Endometrium (tissue), 2 donors: Measurements from ENCODE around the gene TVP23A.
"Not testable (repeated sequence)": the region's sequence is repeated elsewhere in the genome, so short reads cannot be mapped to it uniquely, and the experiment has no call there.

Source experiments
- FAIRE-seq: peaks from 2 replicates; lab custom pipeline; 2012; peaks lifted over from hg19 to GRCh38; lab: Jason Lieb, UNC
- donor health status: control.
- donor health status: control.

The TVP23A gene

DNA sequence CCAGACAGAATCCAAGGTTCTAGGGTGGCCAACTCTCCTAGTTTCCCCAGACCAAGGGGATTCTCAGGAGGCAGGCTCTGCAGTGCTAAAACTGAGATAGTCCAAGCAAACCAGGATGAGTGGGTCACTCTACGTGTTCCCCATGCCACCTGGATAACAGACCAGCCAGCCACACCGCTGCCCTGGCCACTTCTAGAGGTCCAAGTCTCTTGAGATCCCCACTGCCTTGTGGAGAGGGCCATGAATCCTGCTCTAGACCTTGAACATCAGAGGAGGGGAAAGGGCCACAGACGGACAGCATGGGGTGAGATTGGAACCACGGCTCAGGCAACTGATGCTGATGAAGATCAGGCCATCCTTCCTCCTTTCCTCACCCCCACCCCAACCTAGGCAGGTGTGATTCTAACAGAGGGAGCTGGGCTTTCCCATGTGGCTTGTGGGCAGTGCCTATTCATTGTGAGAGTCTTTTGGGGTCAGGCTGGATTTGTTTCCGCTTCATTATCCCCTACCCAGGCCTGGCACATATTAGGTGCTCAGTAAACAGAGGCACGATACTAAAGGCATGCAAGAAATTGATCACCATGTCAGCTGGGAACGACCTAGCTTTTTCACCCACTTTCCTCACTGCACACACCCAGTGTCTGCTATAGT is 16.8 kb upstream of the TVP23A start:
- FAIRE-seq = no peak

DNA sequence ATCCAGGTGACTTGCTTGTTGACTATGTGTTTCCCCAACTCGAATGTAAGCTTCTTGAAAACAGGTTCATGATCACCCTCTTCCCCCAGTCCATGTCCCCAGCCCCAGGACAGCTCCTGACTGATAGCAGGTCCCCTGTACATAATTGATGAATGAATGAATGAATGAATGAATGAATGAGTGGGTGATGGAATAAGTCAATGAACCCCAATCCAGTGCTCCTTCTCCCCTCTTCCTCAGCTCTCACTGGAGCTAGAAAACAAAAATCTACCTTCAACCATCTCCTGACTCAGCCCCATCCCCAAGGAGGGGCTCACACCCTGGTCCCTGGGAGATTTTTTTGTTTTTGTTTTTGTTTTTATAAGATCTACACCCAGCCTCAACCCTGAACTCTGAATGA is 16.2 kb upstream of the TVP23A start:
- no peak for FAIRE-seq

DNA sequence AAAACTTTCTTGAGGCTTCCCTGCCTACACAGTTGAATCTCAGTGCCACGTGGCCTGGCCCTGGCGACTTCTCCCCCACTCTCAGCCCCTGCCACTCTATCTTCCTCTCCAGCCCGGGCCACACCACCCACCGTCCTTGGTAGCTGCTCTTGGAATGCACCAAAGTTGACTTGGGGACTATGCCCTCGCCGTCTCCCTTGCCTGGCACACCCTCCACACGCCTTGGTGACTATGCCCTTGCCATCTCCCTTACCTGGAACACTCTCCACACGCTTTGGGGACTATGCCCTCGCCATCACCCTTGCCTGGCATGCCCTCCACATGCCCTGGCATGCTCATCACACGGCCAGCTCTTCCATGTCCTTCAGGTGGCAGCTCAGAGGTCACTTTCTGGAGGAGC is 15.5 kb upstream of the TVP23A start:
- FAIRE-seq = no peak

DNA sequence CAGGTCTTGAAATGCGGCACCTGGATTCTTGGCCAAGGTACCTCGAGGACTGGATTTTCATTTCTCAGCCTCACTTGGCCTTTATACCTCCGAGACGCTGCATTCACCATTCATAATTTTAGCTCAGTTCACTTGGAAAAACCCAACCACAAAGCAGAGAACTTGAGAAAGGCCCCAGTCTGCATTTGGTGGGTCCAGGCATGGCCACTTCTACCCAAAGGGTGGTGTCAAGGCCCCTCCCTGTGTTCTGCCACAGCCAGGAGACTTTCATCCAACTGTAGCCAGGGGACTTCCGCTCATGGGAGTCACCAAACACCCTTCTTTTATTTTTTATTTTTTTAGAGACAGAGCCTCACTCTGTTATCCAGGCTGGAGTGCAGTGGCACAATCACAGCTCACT is 14.7 kb upstream of the TVP23A start:
- no peak for FAIRE-seq

DNA sequence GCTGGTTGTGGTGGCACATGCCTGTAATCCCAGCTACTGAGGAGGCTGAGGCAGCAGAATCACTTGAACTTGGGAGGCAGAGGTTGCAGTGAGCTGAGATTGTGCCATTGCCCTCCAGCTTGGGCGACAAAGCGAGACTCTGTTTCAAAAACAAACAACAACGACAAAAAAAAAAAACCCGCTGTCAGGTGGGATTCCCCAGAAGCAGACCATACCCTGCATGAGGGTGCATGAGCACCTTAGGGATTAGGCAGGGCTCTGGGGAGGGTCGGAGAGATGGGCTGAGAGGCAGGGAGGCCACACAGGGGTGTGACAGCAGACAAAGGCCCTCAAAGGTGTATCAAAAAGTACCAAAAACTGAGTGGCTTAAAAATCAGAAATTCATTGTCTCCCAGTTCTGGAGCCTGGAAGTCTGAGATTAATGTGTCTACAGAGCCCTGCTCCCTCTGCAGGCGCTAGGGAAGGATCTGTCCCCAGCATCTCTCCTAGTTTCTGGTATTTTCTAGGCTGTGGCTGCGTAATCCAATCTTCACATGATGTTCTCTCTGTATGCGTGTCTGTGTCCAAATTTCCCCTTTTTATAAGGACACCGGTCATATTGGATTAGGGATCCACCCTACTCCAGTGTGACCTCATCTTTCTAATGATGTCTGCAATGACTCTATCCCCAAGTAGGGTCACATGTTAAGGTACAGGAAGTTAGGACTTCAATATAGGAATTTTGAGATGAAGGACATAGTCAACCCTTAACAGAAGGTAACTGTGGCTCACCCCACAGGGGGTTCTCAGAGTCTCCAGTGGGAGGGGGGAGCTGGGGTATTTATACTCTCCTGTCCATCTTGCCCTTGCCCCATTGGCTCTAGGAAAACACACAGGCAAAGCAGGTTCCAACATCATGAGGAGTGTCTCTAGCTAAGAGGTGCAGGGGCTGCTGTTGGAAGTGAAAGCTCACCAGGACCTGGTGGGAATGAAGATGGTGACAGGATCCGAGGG is 13.6 kb upstream of the TVP23A start:
- FAIRE-seq = no peak

DNA sequence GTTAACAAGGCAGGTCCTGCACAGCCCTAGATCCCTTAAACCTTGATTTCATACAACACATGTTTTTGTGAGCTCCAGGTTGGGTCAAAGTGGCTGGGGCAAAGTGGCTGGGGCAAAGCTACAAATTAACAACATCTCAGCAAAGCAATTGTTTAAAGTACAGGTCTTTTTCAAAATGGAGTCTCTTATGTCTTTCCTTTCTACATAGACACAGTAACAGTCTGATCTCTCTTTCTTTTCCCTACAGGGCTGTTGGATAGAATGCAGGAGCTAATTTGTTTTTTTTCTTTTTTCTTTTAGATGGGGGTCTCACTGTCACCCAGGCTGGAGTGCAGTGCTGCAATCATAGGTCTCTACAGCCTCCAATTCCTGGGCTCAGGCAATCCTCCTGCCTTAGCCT is 11.6 kb upstream of the TVP23A start:
- not testable (repeated sequence) for FAIRE-seq

DNA sequence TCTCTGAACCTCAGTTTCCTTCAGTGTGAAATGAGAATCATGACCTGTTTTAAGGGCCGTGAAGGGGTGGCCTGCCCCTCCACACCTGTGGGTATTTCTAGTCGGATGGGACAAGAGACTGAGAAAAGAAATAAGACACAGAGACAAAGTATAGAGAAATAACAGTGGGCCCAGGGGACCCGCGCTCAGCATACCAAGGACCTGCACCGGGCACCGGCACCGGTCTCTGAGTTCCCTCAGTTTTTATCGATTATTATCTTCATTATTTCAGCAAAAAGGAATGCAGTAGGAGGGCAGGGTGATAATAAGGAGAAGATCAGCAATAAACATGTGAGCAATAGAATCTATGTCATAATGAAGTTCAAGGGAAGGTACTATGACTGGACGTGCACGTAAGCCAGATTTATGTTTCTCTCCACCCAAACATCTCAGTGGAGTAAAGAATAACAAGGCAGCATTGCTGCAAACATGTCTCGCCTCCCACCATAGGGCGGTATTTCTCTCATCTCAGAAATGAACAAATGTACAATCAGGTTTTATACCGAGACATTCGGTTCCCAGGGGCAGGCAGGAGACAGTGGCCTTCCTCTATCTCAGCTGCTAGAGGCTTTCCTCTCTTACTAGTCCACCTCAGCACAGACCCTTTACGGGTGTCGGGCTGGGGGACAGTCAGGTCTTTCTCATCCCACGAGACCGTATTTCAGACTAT is 10.9 kb upstream of the TVP23A start:
- not testable (repeated sequence) for FAIRE-seq

DNA sequence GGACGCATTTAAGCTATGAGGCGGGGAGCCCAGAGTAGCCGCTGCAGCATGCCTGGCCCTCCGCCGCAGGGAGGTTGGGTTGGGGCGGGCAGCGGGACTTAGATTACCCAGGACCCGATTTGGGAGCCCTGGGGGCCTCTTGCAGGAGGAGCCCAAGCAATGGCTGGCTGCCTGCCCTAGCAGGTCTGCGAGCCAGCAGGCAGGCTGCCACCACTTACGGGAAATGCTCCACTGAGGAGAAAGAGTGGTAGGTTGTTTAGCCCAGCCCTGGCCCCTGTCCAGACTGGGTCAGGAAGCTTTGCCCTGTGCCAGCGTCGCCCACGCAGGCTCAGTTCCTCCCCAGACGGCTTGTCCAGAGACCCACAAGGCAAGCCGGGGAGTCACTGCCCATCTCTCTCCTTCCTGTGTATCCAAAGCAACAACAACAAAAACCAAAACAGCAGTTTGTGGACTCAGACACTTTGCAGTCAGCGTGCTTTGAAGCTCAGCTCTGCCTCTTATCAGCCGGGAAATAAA is 10.3 kb upstream of the TVP23A start:
- FAIRE-seq = no peak

DNA sequence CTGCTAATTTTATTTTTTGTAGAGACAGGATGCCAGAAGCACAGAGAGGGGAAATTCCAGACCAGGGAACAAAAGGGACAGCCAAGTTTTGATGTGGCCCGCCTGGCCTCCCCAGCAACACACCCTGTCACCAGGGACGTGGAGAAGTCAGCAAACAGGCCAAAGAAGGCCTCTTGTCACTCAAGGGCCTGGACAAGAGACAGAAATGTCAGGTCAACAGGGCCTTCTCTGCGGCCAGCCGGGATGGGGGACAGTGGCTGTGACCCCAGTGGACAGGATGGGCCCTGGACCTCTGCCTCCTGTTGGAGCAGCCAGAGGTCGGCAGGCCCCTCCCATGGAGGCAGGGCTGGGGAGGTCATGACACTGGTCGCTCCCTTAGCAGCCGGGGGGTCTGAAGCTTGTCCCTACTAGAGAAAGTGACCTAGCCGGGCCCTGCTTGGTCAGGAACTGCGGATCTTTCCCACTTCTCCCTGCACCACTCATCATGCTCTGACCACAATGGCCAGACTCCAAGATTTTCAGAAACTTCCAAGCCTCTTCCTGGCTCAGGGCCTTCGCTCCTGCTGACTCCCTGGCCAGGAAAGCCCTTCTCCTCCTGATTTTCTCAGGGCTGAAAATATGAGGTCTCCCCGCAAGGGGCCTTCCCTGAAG is 9.2 kb upstream of the TVP23A start:
- FAIRE-seq = no peak

DNA sequence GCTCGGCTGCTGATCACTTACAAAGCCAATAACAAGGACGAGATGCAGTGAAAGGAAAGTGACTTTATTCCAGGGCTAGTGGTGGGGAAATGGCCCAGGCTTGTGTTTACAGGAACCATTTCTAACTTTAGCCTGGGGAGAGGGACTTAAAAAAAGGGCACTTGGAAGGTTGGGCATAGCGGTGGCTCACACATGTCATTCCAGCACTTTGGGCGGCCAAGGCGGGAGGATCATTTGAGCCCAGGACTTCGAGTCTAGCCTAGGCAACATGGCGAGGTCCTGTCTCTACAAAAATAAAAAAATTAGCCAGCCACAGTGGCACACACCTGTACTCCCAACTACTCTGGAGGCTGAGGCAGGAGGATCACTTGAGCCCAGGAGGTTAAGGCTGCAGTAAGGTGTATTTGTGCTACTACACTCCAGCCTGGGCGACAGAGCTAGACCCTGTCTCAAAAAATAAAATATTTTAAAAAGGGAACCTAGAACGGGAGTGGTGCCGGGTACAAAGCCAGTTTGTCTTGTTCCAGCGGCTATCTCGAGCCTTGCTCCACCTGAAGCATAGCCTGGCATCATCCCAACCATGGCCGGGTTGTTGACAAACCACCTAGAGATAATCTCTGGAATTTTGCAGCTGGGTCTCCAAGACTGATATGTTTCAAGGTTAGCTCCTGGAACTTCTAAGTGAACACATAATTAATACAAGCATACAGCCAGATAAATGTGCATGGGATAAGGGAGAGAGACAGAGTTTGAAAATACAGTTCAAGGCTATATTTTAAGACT is 5.7 kb upstream of the TVP23A start:
- no peak for FAIRE-seq

DNA sequence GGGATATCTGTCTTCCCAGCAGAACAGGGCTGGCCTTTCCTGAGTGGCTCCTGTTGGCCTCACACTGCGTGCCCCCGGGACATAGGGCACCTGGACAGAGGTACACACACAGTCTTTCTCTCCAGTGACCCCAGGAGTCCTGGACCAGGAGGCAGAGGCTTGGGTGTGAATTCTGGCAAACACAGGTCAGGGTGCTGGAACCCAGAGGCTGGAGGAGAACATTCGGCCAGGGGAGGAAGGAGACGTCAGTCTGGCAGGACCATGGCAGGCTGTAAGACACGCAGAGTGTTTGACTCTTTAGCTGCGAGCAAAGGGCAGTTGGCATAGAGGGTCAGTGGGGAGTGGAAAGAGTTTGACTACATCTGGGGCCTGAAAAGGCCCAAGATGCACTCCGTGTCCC is 4.1 kb upstream of the TVP23A start:
- no peak for FAIRE-seq

DNA sequence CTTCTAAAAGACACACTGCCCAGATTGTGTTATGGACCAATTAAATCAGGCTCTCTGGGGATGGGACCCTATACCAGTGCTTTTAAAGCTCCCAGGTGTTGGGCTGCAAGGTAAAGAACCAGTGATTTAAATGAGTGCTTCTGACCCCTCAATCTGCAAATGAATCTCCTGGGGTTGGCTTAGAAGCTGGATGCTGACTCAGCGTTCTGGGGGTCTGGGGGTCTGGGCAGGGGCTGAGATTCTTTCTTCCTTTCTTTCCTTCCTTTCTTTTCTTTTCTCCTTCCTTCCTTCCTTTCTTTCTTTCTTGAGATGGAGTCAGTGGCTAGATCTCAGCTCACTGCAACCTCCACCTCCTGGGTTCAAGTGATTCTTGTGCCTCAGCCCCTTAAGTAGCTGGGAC is 2.0 kb upstream of the TVP23A start:
- FAIRE-seq = no peak

DNA sequence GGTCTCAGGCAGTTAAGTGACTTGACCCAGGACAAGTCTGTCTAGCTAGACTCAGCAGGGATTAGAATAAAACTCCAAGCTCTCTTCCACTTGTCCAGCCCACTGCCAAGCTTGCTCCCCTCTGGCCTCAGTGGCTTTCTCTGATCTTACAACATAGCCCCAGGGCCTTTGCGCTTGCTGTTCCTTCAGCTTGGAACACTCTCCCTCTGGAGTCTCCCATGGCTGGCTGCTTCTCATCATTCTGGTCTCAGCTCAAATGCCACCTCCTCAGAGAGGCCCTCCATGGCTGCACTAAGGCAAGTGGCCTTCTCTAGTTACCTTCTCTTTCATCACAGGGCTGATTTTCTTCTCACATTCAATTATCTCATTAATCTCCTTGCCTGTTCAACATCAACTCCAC is 1.1 kb downstream of the TVP23A start:
- no peak for FAIRE-seq

DNA sequence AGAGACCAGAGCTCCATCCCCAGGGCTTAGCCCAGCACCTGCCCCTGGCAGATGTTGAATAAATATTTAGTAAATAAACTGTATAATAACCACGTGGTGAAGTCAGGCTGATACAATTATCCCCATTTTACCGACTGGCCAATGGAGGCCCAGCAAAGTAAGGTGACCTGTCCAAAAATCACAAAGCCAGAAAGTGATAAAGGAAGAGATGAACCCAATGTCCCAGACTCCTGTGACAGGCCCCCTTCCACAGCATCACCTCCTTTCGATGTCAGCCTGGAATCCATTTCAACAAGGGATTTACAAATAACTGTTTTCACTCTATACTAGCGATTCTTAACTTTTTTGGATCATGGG is 5.5 kb downstream of the TVP23A start:
- FAIRE-seq = no peak

DNA sequence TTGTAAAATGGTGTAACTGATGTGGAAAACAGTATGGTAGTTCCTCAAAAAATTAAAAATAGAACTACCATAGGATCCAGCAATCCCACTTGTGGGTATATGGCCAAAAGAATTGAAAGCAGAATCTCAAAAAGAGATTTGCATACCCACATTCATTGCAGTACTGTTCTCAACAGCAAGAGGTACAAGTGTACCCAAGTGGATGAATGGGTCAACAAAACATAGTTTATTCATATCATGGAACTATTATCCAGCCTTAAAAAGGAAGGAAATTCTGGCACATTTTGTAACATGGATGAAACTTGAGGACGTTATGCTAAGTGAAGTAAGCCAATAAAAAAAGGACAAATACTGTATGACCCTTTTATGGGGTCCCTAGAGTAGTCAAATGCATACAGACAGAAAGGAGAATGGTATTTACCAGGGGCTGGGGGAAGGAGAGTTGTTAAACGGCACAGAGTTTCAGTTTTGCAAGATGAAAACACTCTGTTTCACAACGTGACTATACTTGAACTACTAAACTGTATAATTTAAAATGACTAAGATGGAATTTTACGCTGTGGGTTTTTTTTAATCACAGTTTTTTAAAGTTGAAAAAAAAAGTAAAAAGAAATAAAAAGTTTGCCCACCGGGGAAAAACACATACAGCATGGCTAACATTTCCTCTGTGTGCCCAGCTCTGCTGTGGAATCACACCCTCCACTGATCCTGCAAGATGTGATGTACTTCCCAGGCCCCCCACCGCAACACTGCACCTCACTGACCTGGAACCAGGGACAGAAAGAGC is 6.1 kb downstream of the TVP23A start:
- FAIRE-seq = no peak

DNA sequence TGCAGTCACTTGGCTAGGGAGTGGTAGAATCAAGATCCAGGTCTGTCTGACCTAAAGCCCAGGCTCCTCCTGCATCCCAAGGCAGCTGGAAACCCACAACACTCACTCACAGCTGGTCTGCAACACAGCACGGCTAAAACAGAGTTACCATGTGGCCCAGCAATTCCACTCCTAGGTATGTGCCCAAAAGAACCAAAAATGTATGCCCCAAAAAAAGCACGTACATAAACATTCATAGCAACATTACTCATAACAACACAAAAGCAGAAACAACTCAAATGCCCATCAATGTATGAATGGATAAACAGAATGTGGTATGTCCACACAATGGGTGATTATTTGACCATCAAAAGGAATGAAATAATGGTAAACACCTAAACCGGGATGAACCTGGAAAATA is 8.9 kb downstream of the TVP23A start:
- no peak for FAIRE-seq

DNA sequence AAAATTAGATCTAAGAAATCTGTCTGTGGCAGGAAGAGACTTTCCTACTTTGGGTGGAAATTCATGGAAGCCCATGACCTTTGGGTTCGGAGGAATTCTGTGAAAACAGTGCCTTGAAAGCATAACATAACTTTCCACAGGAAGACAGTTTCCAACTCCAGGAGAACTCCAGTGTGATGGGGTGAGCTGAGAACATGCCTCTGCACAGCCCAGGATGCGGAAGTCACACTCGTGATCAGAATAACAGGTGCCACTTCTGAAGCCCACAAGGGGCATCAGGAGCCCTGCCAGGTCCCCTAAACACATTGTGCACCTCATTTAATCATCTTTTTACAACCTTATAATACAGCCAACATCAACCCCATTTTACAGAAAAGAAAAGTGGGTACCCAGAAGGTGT is 9.7 kb downstream of the TVP23A start:
- no peak for FAIRE-seq

DNA sequence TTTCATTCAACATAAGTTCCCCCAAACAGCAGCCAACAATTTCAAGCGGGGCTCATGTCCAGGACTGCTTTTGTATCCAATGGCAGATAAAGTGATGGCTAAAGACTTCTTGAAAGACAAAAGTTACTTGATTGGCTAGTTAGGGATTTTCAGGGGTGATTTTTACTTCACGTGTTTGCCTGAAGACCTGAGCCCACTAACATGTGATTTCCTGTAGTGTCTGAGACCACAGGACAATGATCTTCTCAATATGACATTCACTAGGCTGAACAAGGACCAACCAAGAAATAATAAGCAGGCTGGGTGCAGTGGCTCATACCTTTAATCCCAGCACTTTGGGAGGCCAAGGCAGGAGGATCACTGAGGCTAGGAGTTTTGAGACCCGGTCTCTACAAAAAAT is 10.4 kb downstream of the TVP23A start:
- no peak for FAIRE-seq

DNA sequence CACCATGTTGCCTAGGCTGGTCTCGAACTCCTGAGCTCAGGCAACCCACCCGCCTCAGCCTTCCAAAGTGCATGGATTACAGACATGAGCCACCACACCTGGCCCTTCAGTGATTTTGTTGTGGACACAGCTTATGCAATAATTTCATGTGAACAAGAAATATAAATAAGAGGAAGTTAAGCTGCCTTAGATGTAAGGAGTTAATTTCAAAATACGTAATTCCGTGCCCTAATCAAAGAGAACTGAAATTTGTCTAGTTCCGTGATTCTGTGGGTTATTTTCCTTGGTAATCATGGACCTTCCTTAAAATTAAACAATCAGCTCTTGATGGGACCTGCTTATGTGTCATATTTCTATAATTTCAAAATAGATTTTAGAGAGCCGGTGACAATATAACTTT is 11.9 kb downstream of the TVP23A start:
- FAIRE-seq = no peak

DNA sequence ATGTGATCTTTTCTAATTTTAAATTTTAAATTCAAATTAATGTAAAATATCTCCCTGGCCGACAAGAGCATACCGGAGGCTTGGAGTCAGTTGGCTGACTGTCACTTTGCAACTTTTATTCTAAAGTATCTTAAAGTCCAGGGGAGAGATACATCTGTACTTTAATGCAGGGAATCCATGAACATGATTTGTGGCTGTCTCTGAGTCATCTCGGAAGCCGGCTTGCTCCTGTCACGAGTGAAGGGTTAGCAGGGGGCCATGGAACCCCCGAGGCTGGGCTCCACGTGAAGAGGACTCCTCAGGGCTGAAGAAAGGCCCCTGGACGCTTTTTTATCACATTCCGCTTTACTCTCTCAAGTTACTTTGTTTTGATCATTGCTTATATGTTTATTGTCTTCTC is 13.3 kb downstream of the TVP23A start:
- no peak for FAIRE-seq

DNA sequence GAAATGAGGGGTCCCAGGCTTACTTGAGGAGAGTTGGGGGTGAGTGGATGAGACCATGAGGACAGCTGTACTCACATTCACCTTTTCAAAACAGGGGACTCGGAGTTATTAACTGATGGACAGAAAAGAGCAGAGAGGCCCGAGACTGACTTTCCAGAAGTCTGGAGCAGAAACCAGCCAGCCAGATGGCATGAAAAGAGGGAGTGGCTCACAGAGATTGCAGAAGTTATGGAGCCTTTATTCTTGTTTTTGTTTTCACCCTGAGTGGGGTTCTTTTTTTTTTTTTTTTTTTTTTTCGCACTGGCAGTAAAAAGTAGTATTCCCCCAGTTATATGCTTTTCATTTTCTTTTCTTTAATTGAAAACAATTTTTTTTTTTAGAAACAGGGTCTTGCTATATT is 18.9 kb downstream of the TVP23A start:
- FAIRE-seq = no peak
